ENCODE results near the gene C16orf92.
A peak's percentile ranks its signal among the peaks of the same experiment; 100 is the strongest.

The C16orf92 gene

GRCh38 chr16:30053376-30054015 is 30.5 kb downstream of the C16orf92 start:
- peak overlapping the region; percentile 60 for H3K4me3 ChIP-seq (ENCODE audit: low read depth, low read length)
- no peak for DNase-seq (ENCODE audit: low read depth)

GRCh38 chr16:30054451-30054850 is 31.5 kb downstream of the C16orf92 start:
- no peak for TF ChIP-seq CTCF (IDR thresholded peaks at IDR 0.05; ENCODE audit: control insufficient read depth, extremely low read depth, insufficient read depth)
- no peak for DNase-seq (ENCODE audit: low read depth)
- H3K4me3 ChIP-seq (ENCODE audit: low read depth, low read length): no peak overlapping the region

More at GRCh38 chr16:30053376-30054015, 30.5 kb downstream of the C16orf92 start:
- TF ChIP-seq CTCF (IDR thresholded peaks at IDR 0.05; ENCODE audit: control insufficient read depth, extremely low read depth, insufficient read depth): no peak

- TF ChIP-seq CTCF (IDR thresholded peaks at IDR 0.05; ENCODE audit: control insufficient read depth, extremely low read depth, insufficient read depth): peak; percentile 18; the same call in 1 of the 2 replicates
- no peak for DNase-seq (ENCODE audit: low read depth)
- H3K4me3 ChIP-seq (ENCODE audit: low read depth, low read length): no peak overlapping the region
Observed at GRCh38 chr16:30054959-30055553, 32.1 kb downstream of the C16orf92 start.

- no peak overlapping the region for H3K4me3 ChIP-seq (ENCODE audit: low read depth, low read length)
- no peak for DNase-seq (ENCODE audit: low read depth)
- TF ChIP-seq CTCF (IDR thresholded peaks at IDR 0.05; ENCODE audit: control insufficient read depth, extremely low read depth, insufficient read depth): no peak
Observed at GRCh38 chr16:30060346-30060745, 37.3 kb downstream of the C16orf92 start.

GRCh38 chr16:30060836-30061554 is 38.0 kb downstream of the C16orf92 start:
- DNase-seq (ENCODE audit: low read depth): peak; percentile 87
- no peak for TF ChIP-seq CTCF (IDR thresholded peaks at IDR 0.05; ENCODE audit: control insufficient read depth, extremely low read depth, insufficient read depth)
- H3K4me3 ChIP-seq (ENCODE audit: low read depth, low read length): no peak overlapping the region

GRCh38 chr16:30063278-30063892 is 40.4 kb downstream of the C16orf92 start:
- peak overlapping the region; percentile 98 for H3K4me3 ChIP-seq (ENCODE audit: low read depth, low read length)
- TF ChIP-seq CTCF (IDR thresholded peaks at IDR 0.05; ENCODE audit: control insufficient read depth, extremely low read depth, insufficient read depth): no peak
- no peak for DNase-seq (ENCODE audit: low read depth)
